GM19099 (cell line): ENCODE measurements around the gene KCNJ9.

Experiments
- POLR2A ChIP-seq: IDR thresholded peaks from 3 replicates; pipeline ENCODE4 v1.6.1; 2011; ENCODE audit warnings: low read depth; ENCODE audit not compliant: insufficient read length; ENCODE audit errors: extremely low read depth

The KCNJ9 gene

DNA sequence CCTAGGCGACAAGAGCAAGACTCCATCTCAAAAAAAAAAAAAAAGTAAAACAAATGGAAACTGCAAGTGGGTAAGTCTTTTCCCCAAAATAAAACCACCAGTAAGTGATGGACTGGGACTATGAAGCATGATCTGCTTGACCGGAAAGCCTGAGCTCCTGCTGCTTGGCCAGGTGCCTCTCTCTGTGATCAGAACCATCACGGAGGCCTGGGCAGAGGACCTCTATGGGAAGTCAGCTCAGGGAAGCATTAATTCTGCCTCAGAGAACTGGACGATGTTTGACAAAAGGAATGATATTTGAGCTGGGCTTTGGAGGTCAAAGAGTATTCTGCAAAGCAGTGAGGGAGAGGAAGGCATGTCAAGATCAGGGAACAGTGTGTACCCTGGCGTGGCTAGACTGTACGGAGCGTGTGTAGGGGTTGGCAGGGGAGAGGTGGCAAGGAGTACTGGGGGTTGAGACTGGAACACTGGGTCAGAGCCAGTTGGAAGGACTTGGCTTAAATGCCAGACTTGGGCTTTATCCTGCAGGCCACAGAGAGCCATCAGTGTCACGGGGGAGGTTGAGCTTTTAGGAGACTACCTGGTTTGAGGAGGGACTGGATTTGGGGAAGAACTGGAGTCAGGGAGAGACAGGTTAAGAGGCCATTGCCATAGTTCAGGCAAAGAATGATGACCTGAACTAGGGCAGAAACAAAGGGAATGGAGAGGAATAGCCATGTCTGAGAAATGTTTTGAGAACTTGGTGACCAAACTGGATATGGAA, 50.6 kb downstream of the KCNJ9 start:
- TF ChIP-seq POLR2A, result no peak

GRCh38 chr1:160133990-160134770, 52.8 kb downstream of the KCNJ9 start:
- TF ChIP-seq POLR2A, result no peak

DNA sequence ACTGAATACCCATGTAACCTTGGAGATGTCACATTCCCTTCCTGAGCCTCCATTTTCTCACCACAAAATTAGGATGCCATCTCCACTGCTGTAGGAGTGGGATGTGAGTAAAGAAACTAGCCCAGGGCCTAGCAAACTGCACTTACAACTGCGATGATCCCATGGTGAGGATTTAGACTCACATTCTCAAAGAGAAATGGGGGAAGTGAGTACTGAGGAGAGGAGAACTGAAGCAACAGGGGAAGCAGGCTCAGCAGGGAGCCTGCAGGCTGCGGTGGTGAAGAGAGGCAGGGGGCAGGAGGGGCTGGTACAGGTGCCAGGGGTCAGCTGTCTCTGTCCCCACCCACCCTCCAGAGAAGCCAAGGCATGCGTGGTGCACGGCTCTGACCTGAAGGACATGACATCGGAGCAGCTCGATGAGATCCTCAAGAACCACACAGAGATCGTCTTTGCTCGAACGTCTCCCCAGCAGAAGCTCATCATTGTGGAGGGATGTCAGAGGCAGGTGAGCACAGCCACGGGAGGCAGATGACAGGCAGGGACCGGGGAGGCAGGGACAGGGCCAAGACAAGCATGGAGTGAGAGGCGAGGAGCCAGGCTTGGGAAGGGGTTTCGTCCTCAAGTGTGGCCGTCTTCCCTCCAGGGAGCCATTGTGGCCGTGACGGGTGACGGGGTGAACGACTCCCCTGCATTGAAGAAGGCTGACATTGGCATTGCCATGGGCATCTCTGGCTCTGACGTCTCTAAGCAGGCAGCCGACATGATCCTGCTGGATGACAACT, 53.6 kb downstream of the KCNJ9 start:
- TF ChIP-seq POLR2A, result no peak

DNA sequence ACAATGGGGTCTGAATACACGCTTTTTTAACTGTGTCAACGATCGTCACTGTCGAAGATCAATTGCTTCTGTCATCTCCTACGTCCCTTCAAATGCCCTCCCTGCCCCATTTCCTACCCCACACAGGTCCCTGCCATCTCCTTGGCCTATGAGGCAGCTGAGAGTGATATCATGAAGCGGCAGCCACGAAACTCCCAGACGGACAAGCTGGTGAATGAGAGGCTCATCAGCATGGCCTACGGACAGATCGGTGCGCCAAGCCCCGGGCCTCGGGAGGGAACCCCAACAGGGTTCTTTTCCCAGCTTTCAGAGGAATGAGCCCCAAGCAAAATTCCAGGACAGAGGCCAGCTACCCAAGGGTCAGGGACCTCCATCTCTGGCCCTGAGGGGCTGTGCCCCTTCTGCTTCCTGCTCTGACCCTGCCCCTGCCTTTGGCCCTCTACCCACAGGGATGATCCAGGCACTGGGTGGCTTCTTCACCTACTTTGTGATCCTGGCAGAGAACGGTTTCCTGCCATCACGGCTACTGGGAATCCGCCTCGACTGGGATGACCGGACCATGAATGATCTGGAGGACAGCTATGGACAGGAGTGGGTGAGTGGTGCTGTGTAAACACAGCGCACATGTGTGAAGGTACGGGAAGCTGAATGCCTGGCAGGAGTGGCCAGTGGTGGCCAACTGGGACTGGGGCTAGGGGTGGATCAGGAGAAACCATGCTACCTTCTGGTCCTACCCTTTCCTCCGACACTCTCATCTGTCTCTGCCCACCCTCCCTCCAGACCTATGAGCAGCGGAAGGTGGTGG, 55.0 kb downstream of the KCNJ9 start:
- TF ChIP-seq POLR2A, result no peak

DNA sequence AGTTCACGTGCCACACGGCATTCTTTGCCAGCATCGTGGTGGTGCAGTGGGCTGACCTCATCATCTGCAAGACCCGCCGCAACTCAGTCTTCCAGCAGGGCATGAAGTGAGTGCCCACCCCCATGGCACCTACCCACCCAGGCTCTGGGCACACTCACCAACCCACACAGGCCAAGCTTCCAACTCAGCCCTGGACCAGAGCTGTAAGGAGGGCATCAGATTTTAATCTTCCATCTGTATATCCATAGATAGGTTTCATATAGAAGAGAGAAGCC, 55.5 kb downstream of the KCNJ9 start:
- no peak for TF ChIP-seq POLR2A

DNA sequence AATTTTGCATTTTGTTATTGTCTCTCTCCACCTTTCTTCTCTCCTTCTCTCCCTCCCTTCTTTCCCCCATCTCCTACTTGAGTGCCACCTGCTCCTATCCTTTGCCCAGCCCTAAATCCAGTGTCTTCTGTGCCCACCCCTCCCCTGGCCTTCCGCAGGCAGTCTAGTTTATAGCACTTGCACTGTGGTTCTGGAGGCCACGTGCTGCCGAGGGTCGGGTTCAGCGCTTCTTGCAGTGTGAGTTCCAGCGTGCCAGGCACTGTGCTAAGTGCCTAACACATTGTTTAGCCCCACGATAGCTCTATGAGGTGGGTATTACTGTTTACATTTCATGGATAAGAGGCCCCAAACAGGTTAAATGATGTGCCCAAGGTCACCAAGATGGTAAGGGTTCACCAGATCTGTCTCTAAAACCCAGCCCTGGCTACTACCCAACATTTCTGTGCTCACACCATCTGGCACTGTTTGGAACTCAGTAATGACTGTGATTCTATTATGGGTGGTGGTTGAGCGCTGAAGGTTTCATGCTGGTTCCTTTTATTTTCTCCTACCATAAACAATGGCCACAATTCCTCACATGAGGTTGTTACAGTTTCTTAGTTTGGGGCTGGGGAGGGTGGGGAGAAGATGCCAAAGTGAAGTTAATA, 56.0 kb downstream of the KCNJ9 start:
- no peak for TF ChIP-seq POLR2A

DNA sequence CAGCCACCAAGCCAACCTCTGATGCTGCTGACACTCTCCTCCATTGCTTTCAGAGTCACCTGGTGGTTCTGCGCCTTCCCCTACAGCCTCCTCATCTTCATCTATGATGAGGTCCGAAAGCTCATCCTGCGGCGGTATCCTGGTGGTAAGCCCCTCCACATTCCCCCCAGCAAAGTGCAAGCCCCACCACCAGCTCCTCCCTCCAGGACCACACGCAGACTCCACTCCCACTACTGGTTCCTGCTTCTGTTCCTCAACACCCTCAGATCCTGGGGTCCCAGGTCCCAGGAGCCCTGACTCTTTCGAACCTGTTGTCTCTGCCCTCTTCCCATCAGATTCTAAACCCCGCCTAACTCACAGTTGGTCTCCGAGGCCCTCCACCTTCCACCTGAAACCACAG, 58.5 kb downstream of the KCNJ9 start:
- TF ChIP-seq POLR2A, result no peak
